ENCODE measurements around the gene APP. TPM values are rescaled to one million over a fixed set of nuclear protein-coding genes. Genes with fewer than 3 reads are reported as not detected.

The APP gene
- total and polyA plus RNA-seq, 2 of the 13 experiments (the other 11 are each of a cell fraction or from before 2014, with no cell fraction given): 70.6 to 262 TPM

DNA sequence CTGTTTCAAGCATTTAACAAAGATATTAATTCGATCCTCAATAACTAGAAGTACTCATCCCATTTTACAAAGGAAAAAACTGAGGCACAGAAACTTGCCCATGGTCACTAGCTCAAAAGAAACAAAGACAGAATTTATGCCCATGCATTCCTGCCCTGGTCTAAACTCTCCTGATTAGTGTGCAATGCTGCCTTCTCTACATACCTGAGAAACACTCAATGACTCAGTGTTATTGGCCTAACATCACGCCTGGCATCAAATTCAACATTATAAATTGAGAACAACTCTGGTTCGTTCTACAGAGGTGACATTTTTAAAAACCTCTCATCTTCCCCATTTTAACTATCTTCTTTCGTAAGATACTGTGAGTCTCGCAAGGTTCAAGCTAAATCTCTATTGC lies 5.2 kb downstream of the APP start (continued):
- no peak for TF ChIP-seq ZHX1 (CRISPR knock-in tag; IDR thresholded peaks at IDR 0.05; ENCODE audit: low read depth)
- TF ChIP-seq, protein P1, sequence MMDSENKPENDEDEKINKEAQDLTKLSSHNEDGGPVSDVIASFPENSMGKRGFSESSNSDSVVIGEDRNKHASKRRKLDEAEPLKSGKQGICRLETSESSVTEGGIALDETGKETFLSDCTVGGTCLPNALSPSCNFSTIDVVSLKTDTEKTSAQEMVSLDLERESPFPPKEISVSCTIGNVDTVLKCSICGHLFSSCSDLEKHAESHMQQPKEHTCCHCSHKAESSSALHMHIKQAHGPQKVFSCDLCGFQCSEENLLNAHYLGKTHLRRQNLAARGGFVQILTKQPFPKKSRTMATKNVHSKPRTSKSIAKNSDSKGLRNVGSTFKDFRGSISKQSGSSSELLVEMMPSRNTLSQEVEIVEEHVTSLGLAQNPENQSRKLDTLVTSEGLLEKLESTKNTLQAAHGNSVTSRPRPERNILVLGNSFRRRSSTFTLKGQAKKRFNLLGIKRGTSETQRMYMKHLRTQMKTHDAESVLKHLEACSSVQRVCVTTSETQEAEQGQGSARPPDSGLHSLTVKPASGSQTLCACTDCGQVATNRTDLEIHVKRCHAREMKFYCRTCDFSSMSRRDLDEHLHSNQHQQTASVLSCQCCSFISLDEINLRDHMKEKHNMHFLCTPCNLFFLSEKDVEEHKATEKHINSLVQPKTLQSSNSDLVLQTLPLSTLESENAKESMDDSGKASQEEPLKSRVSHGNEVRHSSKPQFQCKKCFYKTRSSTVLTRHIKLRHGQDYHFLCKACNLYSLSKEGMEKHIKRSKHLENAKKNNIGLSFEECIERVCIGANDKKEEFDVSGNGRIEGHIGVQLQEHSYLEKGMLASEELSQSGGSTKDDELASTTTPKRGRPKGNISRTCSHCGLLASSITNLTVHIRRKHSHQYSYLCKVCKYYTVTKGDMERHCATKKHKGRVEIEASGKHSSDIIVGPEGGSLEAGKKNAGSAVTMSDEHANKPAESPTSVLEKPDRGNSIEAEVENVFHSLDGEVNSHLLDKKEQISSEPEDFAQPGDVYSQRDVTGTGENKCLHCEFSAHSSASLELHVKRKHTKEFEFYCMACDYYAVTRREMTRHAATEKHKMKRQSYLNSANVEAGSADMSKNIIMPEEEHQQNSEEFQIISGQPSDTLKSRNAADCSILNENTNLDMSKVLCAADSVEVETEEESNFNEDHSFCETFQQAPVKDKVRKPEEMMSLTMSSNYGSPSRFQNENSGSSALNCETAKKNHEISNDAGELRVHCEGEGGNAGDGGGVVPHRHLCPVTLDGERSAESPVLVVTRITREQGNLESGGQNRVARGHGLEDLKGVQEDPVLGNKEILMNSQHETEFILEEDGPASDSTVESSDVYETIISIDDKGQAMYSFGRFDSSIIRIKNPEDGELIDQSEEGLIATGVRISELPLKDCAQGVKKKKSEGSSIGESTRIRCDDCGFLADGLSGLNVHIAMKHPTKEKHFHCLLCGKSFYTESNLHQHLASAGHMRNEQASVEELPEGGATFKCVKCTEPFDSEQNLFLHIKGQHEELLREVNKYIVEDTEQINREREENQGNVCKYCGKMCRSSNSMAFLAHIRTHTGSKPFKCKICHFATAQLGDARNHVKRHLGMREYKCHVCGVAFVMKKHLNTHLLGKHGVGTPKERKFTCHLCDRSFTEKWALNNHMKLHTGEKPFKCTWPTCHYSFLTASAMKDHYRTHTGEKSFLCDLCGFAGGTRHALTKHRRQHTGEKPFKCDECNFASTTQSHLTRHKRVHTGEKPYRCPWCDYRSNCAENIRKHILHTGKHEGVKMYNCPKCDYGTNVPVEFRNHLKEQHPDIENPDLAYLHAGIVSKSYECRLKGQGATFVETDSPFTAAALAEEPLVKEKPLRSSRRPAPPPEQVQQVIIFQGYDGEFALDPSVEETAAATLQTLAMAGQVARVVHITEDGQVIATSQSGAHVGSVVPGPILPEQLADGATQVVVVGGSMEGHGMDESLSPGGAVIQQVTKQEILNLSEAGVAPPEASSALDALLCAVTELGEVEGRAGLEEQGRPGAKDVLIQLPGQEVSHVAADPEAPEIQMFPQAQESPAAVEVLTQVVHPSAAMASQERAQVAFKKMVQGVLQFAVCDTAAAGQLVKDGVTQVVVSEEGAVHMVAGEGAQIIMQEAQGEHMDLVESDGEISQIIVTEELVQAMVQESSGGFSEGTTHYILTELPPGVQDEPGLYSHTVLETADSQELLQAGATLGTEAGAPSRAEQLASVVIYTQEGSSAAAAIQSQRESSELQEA (CRISPR knock-in tag; IDR thresholded peaks at IDR 0.05; ENCODE audit: not compliant biosample characterization): no peak

Data from HepG2 (cell line).